Smooth muscle cell (in vitro differentiated cells): ENCODE data around the gene DNM3. TPM values are rescaled to one million over a fixed set of nuclear protein-coding genes. Genes with fewer than 3 reads are reported as not detected.
A peak's percentile ranks its signal among the peaks of the same experiment; 100 is the strongest.

ENCODE experiments used
- DNase-seq: peaks from one replicate; lab custom pipeline; 2025; ENCODE audit not compliant: unreplicated experiment; lab: John Stamatoyannopoulos, UW
- H2AFZ ChIP-seq: fragments of 200-600 bp; sonication (generic); 2 replicates; pipeline ENCODE4 v1.6.0; 2016; ENCODE audit warnings: antibody characterized with exemption, low read depth, mild to moderate bottlenecking
- H3F3A ChIP-seq: fragments of 200-600 bp; sonication (generic); 2 replicates; pipeline ENCODE4 v1.6.0; 2017; ENCODE audit warnings: antibody characterized with exemption, low read depth
- H3K27ac ChIP-seq: fragments of 200-600 bp; sonication (generic); 2 replicates; pipeline ENCODE4 v1.5.1; 2016; ENCODE audit warnings: low read depth, mild to moderate bottlenecking
- H3K27me3 ChIP-seq: fragments of 200-600 bp; sonication (generic); 2 replicates; pipeline ENCODE4 v1.6.1; 2016; ENCODE audit warnings: low read depth, mild to moderate bottlenecking
- H3K36me3 ChIP-seq: fragments of 200-600 bp; sonication (generic); 2 replicates; pipeline ENCODE4 v1.5.1; 2016; ENCODE audit warnings: low read depth
- H3K4me1 ChIP-seq: fragments of 200-600 bp; sonication (generic); 2 replicates; pipeline ENCODE4 v1.5.1; 2016; ENCODE audit warnings: low read depth
- H3K4me2 ChIP-seq: fragments of 200-600 bp; sonication (generic); 2 replicates; pipeline ENCODE4 v1.6.0; 2016; ENCODE audit warnings: mild to moderate bottlenecking
- H3K4me3 ChIP-seq: fragments of 200-600 bp; sonication (generic); 2 replicates; pipeline ENCODE4 v1.5.1; 2016; ENCODE audit warnings: mild to moderate bottlenecking
- H3K79me2 ChIP-seq: fragments of 200-600 bp; sonication (generic); 2 replicates; pipeline ENCODE4 v1.6.0; 2016; ENCODE audit warnings: low read depth, mild to moderate bottlenecking
- H3K9ac ChIP-seq: fragments of 200-600 bp; sonication (generic); 2 replicates; pipeline ENCODE4 v1.6.0; 2016; ENCODE audit warnings: low read depth
- H3K9me3 ChIP-seq: fragments of 200-600 bp; sonication (generic); replicated peaks from 2 replicates; pipeline ENCODE4 v1.5.1; 2016; ENCODE audit warnings: low read depth
- H4K20me1 ChIP-seq: fragments of 200-600 bp; sonication (generic); 2 replicates; pipeline ENCODE4 v1.6.0; 2016; ENCODE audit warnings: low read depth
- WGBS: methylation state at CpG from one replicate; pipeline ENCODE4 v1.1.7; 2016; ENCODE audit warnings: low lambda C conversion rate; 5-methylcytosine and 5-hydroxymethylcytosine counted together
- polyA plus RNA-seq: library from polyadenylated mRNA; unstranded; fragments of >200 nt; fragmentation: Nextera tagmentation; extraction: Ambion mirVana; gene quantifications from 2 replicates; pipeline ENCODE4 v1.2.1, GENCODE V29; 2016
- total RNA-seq: library from RNA; depleted of rRNA; stranded (reverse); fragments of >200 nt; gene quantifications from 2 replicates; pipeline ENCODE4 v1.2.3, GENCODE V29; 2014
- TF ChIP-seq, protein P1 (sequence below): fragments of 200-600 bp; sonication (generic); IDR thresholded peaks from 2 replicates; pipeline ENCODE4 v1.5.1; 2017; ENCODE audit warnings: borderline replicate concordance, mild to moderate bottlenecking, antibody characterized with exemption; ENCODE audit not compliant: insufficient read depth, poor library complexity, severe bottlenecking

Gene DNM3
- total and polyA plus RNA-seq, 2 experiments from 2014 or later = 1.7 to 3.0 TPM

DNA sequence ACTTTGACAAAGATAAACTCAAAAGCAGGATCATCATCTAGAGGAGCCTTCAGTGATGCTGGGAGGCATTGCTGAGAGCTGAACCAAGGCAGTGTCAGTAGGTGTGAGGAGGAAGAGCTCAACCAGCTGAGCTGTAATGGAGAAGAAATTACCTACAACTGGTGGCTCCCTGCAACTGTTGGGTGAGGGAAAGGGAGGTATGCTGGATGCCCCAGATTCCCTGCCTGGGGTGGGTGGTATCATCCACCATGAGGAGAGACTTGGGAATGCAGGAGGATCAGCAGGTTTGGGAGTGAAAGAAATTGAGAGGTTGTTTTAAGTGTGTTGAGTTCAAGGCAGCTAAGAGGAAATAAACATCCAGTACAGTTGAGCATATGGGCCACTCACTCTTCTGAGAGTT lies 199.8 kb downstream of the DNM3 start:
- no peaks in the 10 kb centered on the region for H3K79me2 ChIP-seq
- H3K4me1 ChIP-seq = no peaks in the 10 kb centered on the region
- no peak overlapping the region for H3K27ac ChIP-seq
- H3K4me2 ChIP-seq = no peak overlapping the region
- no peak for DNase-seq
- H3K27me3 ChIP-seq = no peaks in the 10 kb centered on the region
- H3K9me3 ChIP-seq = no peaks in the 10 kb centered on the region
- H2AFZ ChIP-seq = no peak overlapping the region
- no peaks in the 10 kb centered on the region for H4K20me1 ChIP-seq
- no peak overlapping the region for H3K9ac ChIP-seq
- no peak overlapping the region for H3K4me3 ChIP-seq
- no peaks in the 10 kb centered on the region for H3F3A ChIP-seq
- TF ChIP-seq, protein P1, sequence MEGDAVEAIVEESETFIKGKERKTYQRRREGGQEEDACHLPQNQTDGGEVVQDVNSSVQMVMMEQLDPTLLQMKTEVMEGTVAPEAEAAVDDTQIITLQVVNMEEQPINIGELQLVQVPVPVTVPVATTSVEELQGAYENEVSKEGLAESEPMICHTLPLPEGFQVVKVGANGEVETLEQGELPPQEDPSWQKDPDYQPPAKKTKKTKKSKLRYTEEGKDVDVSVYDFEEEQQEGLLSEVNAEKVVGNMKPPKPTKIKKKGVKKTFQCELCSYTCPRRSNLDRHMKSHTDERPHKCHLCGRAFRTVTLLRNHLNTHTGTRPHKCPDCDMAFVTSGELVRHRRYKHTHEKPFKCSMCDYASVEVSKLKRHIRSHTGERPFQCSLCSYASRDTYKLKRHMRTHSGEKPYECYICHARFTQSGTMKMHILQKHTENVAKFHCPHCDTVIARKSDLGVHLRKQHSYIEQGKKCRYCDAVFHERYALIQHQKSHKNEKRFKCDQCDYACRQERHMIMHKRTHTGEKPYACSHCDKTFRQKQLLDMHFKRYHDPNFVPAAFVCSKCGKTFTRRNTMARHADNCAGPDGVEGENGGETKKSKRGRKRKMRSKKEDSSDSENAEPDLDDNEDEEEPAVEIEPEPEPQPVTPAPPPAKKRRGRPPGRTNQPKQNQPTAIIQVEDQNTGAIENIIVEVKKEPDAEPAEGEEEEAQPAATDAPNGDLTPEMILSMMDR = no peak
- no peaks in the 10 kb centered on the region for H3K36me3 ChIP-seq

DNA sequence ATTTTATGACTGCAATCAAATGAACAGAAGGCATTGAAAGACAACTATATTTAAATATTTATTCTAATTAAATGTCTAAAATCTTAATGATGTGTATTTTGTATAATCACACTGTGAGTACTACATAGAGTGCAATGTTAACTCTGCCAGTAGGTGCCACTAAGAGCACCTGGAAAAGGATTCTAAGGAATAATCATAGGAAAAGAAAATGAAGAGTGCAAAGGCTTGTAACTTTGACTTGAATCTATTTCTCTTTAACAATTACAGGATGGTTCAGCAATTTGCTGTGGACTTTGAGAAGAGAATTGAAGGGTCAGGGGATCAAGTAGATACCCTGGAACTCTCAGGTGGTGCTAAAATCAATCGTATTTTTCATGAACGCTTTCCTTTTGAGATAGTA lies 200.4 kb downstream of the DNM3 start:
- Histone ChIP-seq H3K4me2 (no peak overlapping the region), H3K4me1 (no peaks in the 10 kb centered on the region), H3K27me3 (no peaks in the 10 kb centered on the region), H3F3A (no peaks in the 10 kb centered on the region), H2AFZ (no peak overlapping the region), H3K9ac (no peak overlapping the region), H3K4me3 (no peak overlapping the region), H3K9me3 (no peaks in the 10 kb centered on the region), H3K79me2 (no peaks in the 10 kb centered on the region), H3K27ac (no peak overlapping the region), H4K20me1 (no peaks in the 10 kb centered on the region), H3K36me3 (no peaks in the 10 kb centered on the region)
- no peak for DNase-seq
- 96% methylated on average over 2 of the region's 2 CpGs for WGBS
- TF ChIP-seq, protein P1 = peak; percentile 43

- H3K36me3 ChIP-seq = no peaks in the 10 kb centered on the region
Observed at GRCh38 chr1:172043900-172044299, 202.6 kb downstream of the DNM3 start.

DNA sequence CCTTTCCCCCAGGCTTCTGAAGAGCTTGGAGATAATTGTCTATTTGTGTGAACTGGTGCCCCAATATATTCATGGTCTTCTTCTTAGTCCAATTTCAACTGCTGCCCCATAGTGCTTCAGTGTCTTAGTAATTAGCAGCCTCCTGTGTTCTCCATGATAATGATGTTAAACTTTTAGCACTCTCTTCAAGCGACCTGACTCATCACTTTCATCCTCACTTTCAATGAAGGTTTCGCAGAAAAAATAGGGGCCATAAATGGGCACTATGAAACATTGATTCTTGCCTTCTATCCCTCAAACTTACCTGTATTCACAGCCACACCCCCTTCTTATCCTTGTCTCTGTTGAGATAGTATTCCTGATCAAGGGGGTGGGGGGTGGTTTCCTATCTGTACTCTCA lies 210.6 kb downstream of the DNM3 start:
- H3K36me3 ChIP-seq = no peaks in the 10 kb centered on the region
- H3K9ac ChIP-seq = no peak overlapping the region
- H3F3A ChIP-seq = no peaks in the 10 kb centered on the region
- no peaks in the 10 kb centered on the region for H3K9me3 ChIP-seq
- no peak overlapping the region for H2AFZ ChIP-seq
- DNase-seq = no peak
- 86% methylated on average over 2 of the region's 2 CpGs for WGBS
- no peak overlapping the region for H3K4me3 ChIP-seq
- TF ChIP-seq, protein P1 = no peak
- H4K20me1 ChIP-seq = no peaks in the 10 kb centered on the region
- H3K27ac ChIP-seq = no peak overlapping the region
- no peaks in the 10 kb centered on the region for H3K4me1 ChIP-seq
- no peaks in the 10 kb centered on the region for H3K27me3 ChIP-seq
- H3K79me2 ChIP-seq = no peaks in the 10 kb centered on the region
- H3K4me2 ChIP-seq = no peak overlapping the region

More at GRCh38 chr1:172043900-172044299, 202.6 kb downstream of the DNM3 start:
- H3K27ac ChIP-seq = no peak overlapping the region
- H3F3A ChIP-seq = no peaks in the 10 kb centered on the region
- no peak overlapping the region for H3K9ac ChIP-seq
- H3K4me2 ChIP-seq = no peak overlapping the region
- no peak overlapping the region for H2AFZ ChIP-seq
- H3K4me1 ChIP-seq = no peaks in the 10 kb centered on the region
- no peaks in the 10 kb centered on the region for H3K27me3 ChIP-seq
- no peaks in the 10 kb centered on the region for H4K20me1 ChIP-seq
- TF ChIP-seq, protein P1 = no peak
- DNase-seq = no peak
- H3K79me2 ChIP-seq = no peaks in the 10 kb centered on the region
- no peak overlapping the region for H3K4me3 ChIP-seq
- H3K9me3 ChIP-seq = no peaks in the 10 kb centered on the region
